Measurements from ENCODE around the gene GRAP2.

The GRAP2 gene

GRCh38 chr22:39997421-39997820 lies 96.5 kb downstream of the GRAP2 start:
- DNase-seq = no peak

GRCh38 chr22:39997939-39998726 lies 97.2 kb downstream of the GRAP2 start:
- DNase-seq = no peak

GRCh38 chr22:39999144-39999757 lies 98.4 kb downstream of the GRAP2 start:
- no peak for DNase-seq

GRCh38 chr22:40000171-40000570 lies 99.3 kb downstream of the GRAP2 start:
- no peak for DNase-seq

- no peak for DNase-seq
These were observed 100.2 kb downstream of the GRAP2 start for GRCh38 chr22:40001106-40001505.

GRCh38 chr22:40001800-40002577 lies 101.1 kb downstream of the GRAP2 start:
- DNase-seq = no peak

GRCh38 chr22:40002935-40003715 lies 102.2 kb downstream of the GRAP2 start:
- no peak for DNase-seq

- DNase-seq = no peak
These were observed 104.0 kb downstream of the GRAP2 start for GRCh38 chr22:40004836-40005235.

- DNase-seq = no peak
These were observed 105.8 kb downstream of the GRAP2 start for GRCh38 chr22:40006641-40007040.

GRCh38 chr22:40007853-40008710 lies 107.2 kb downstream of the GRAP2 start:
- DNase-seq = no peak

- no peak for DNase-seq
These were observed 107.9 kb downstream of the GRAP2 start for GRCh38 chr22:40008726-40009291.

- no peak for DNase-seq
These were observed 108.4 kb downstream of the GRAP2 start for GRCh38 chr22:40009292-40009774.

GRCh38 chr22:40009951-40010671 lies 109.2 kb downstream of the GRAP2 start:
- DNase-seq = no peak

GRCh38 chr22:40010746-40011145 lies 109.9 kb downstream of the GRAP2 start:
- no peak for DNase-seq

- no peak for DNase-seq
These were observed 113.9 kb downstream of the GRAP2 start for GRCh38 chr22:40014667-40015248.

- no peak for DNase-seq
These were observed 114.6 kb downstream of the GRAP2 start for GRCh38 chr22:40015358-40015976.

GRCh38 chr22:40018051-40018450 lies 117.2 kb downstream of the GRAP2 start:
- DNase-seq = no peak

- no peak for DNase-seq
These were observed 118.2 kb downstream of the GRAP2 start for GRCh38 chr22:40019100-40019499.

- DNase-seq = no peak
These were observed 120.1 kb downstream of the GRAP2 start for GRCh38 chr22:40020956-40021355.

Measured in 8988T (cell line).